BE2C (cell line): ENCODE results near the gene NFIB.

Experiments used
- DNase-seq: peaks from one replicate; pipeline ENCODE4 v3.0.0-alpha.2; 2020
- H3K27me3 ChIP-seq: fragments of 250-450 bp; sonication (Bioruptor Pico); 2 replicates; pipeline ENCODE4 v1.5.1; 2020; ENCODE audit warnings: mild to moderate bottlenecking
- H3K36me3 ChIP-seq: fragments of 250-450 bp; sonication (Bioruptor Pico); 2 replicates; pipeline ENCODE4 v1.5.1; 2020; ENCODE audit warnings: mild to moderate bottlenecking
- H3K4me1 ChIP-seq: fragments of 250-450 bp; sonication (Bioruptor Pico); 2 replicates; pipeline ENCODE4 v1.5.1; 2020
- H3K4me3 ChIP-seq: 2 replicates; pipeline ENCODE4 v1.5.1; 2011; ENCODE audit warnings: low read depth, low read length
- H3K9me3 ChIP-seq: fragments of 250-450 bp; sonication (Bioruptor Pico); 2 replicates; pipeline ENCODE4 v1.5.1; 2020
- TF ChIP-seq, protein P1 (sequence below): IDR thresholded peaks from 2 replicates; pipeline ENCODE4 v1.5.1; 2012; ENCODE audit warnings: mild to moderate bottlenecking, low read depth, low read length

Gene NFIB

DNA sequence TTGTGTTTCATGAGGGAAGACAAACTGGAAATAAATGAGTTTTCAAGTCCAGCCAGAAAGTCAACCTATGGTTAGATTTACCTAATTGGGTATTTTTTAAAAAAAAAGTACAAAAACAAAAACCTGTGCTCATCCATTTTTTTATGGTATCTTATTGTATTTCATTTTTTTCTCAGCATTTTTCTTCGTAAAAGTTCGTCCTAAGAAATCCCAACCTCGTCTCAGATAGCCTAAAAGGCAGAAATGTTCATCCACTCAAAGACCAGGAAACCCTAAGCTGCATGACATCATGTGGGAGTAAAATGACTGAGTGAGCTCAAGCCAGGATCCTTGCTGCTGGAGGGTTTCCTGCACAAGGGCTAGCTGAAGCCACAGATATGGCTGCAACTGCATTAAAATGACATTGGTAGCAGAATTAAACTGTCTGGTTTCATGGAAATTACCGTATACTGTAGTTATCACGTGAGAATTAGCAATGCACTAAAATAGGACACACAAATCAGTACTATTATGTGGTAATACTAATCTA, 70.4 kb downstream of the NFIB start:
- no peaks in the 10 kb centered on the region for H3K27me3 ChIP-seq
- no peak overlapping the region for H3K4me3 ChIP-seq
- peaks cover 40% of the 10 kb centered on the region for H3K4me1 ChIP-seq
- no peaks in the 10 kb centered on the region; the same call in 1 of the 2 replicates for H3K36me3 ChIP-seq
- TF ChIP-seq, protein P1, sequence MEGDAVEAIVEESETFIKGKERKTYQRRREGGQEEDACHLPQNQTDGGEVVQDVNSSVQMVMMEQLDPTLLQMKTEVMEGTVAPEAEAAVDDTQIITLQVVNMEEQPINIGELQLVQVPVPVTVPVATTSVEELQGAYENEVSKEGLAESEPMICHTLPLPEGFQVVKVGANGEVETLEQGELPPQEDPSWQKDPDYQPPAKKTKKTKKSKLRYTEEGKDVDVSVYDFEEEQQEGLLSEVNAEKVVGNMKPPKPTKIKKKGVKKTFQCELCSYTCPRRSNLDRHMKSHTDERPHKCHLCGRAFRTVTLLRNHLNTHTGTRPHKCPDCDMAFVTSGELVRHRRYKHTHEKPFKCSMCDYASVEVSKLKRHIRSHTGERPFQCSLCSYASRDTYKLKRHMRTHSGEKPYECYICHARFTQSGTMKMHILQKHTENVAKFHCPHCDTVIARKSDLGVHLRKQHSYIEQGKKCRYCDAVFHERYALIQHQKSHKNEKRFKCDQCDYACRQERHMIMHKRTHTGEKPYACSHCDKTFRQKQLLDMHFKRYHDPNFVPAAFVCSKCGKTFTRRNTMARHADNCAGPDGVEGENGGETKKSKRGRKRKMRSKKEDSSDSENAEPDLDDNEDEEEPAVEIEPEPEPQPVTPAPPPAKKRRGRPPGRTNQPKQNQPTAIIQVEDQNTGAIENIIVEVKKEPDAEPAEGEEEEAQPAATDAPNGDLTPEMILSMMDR = no peak
- DNase-seq = no peak
- no peaks in the 10 kb centered on the region for H3K9me3 ChIP-seq

DNA sequence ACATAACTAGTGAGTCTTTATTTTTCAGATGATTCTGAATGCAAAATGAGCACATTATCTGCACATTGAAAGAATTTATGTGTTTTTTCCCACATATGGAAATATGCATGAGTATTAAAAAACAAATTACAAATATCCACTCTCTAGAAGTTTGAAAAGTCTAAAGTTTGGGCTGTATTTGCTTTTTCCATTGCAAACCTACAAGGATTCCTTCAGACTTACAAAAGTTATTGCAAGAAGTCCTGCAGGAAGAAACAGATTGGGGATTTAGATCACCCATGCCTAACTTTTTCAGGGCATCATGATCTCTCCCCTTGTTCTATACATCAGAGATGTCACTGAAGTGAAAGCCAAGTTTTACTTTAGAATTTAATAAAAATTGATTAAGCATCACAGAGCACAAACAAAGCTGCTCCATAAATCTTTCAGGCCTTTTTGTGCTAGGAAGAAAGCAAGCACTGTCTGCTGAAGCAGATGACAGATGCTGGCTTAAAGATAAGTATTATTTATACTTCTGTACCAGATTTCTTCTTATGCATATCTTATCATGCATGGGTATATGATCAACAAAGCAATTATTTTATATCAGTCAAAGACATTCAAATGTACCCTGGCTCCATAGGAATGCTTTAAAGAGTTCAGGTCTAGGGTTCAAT, 71.7 kb downstream of the NFIB start:
- TF ChIP-seq, protein P1 = no peak
- Histone ChIP-seq H3K9me3 (no peaks in the 10 kb centered on the region), H3K36me3 (no peaks in the 10 kb centered on the region), H3K4me1 (peaks cover 39% of the 10 kb centered on the region), H3K4me3 (no peak overlapping the region), H3K27me3 (no peaks in the 10 kb centered on the region)
- DNase-seq = no peak

DNA sequence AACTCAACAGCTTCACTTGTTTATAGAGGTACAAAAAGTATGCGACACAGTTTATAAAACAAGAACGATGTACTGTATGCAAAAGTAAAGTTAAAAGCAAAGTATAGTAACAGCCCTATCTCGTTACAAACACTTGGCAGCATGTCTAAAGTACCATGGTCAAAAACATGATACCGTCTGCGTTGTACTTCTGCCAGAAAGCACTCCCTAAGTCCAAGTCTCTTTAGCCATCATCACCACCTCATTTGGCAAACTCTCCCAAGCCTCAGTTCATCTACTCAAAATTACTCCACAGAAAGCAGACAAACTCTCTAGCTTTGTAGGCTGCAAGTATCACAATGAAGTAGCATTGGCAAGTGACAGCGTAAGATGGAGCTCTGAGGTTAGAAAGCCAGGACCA, 73.4 kb downstream of the NFIB start:
- DNase-seq = no peak
- H3K27me3 ChIP-seq = no peaks in the 10 kb centered on the region
- H3K36me3 ChIP-seq = no peaks in the 10 kb centered on the region
- H3K4me1 ChIP-seq = peaks cover 45% of the 10 kb centered on the region
- TF ChIP-seq, protein P1 = no peak
- no peak overlapping the region for H3K4me3 ChIP-seq
- H3K9me3 ChIP-seq = no peaks in the 10 kb centered on the region

DNA sequence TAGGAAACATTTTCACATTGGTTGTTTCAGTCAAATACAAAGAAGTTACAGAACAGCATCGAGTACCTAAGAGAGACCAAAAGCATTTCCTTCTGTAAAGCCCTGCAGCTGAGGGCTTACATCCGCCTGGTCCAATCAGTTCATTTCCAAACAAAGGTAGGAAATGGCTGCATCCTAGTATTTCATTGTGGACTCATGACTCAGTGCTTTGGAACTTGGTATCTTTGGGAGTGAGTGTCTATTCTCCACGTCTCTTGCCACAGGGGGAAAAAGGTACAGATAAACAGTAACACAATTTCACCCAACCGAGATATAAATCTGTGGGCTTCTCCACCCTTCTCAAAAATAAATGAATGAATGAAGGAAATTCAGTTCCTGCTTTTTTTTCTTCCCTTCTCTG, 75.4 kb downstream of the NFIB start:
- Histone ChIP-seq H3K4me1 (peaks cover 43% of the 10 kb centered on the region), H3K36me3 (no peaks in the 10 kb centered on the region), H3K4me3 (no peak overlapping the region), H3K9me3 (no peaks in the 10 kb centered on the region), H3K27me3 (no peaks in the 10 kb centered on the region)
- no peak for DNase-seq
- TF ChIP-seq, protein P1 = no peak

DNA sequence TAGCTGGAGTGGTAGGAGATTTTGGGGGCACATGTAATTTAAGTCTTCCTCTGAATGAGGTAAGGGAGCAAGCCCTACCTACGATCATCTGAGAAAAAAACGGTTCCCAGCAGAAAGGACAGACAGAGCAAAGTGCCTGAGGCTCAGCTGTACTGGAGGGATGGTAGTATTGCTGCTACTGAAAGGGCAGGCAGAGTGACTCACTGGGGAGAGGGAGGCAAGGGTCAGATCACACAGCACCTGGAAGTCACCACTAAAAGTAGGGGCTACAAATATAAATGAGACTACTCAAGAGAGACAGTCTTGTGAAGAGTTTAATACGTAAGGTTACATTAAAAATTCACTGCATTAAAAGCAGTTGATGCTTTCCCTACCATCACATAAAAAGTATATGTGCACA, 75.9 kb downstream of the NFIB start:
- no peaks in the 10 kb centered on the region for H3K27me3 ChIP-seq
- no peak overlapping the region for H3K4me3 ChIP-seq
- DNase-seq = peak; percentile 43
- H3K9me3 ChIP-seq = no peaks in the 10 kb centered on the region
- TF ChIP-seq, protein P1 = no peak
- H3K4me1 ChIP-seq = peaks cover 43% of the 10 kb centered on the region
- H3K36me3 ChIP-seq = no peaks in the 10 kb centered on the region

DNA sequence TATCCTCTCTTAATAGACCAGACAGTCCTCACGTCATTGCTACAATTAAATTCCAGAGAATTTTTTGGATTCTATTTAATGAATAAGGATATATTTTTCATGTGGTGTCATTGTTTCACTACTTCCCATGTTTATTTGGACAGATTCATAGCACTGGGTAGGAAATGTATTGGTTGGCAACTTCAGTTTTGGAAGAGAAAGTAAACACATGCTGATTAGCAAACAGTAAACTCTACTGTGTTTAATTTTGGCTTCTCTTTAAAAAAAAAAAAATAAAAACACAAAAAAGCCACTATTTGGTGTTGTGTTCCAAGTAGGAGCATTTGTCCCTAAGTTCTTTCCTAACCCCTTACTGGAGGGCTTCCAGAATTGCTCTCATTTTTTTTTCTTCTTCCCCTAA, 77.3 kb downstream of the NFIB start:
- TF ChIP-seq, protein P1 = no peak
- H3K36me3 ChIP-seq = no peaks in the 10 kb centered on the region
- DNase-seq = no peak
- H3K4me1 ChIP-seq = peaks cover 30% of the 10 kb centered on the region
- no peaks in the 10 kb centered on the region for H3K9me3 ChIP-seq
- H3K27me3 ChIP-seq = no peaks in the 10 kb centered on the region
- no peak overlapping the region for H3K4me3 ChIP-seq
